GDM1 (cell line): ENCODE data around the gene NOP56.
"Not testable (repeated sequence)": the region's sequence is repeated elsewhere in the genome, so short reads cannot be mapped to it uniquely, and the experiment has no call there.

ENCODE experiments used
- DNase-seq: peaks from one replicate; lab custom pipeline; 2025; lab: John Stamatoyannopoulos, UW

Gene NOP56

DNA sequence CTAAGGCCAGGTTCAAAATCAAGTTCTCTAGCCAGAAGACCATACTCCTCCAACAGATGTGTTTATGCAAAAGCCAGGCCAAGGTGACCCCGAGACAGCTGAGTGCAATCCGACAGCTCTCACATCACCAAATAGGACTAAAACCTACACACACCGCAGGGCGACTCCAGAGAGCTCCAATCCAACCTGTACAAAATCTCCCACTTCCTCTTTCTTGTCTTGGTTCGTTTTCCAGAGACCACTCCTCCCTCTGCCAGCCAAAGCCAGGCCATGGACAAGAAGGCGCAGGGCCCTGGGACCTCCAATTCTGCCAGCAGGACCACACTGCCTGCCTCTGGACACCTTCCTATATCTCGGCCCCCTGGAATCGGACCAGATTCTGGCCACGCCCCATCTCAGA lies 11.5 kb upstream of the NOP56 start:
- DNase-seq, result no peak

DNA sequence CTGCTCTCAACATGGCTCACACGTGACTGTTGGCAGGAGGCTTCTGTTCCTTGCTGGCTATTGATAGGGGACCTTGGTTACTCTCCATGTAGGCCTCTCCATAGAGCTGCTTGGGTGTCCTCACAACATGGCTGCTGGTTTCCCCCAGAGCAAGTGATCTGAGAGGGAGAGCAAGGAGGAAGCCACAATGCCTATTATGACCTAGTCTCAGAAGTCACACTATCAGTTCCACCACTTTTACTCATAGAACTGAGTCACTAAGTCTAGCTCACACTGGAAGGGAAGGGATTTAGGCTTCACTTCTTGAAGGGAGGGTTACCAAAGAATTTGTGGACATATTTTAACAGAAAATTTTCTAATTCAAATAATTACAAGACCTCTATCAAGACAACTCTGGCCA lies 8.7 kb upstream of the NOP56 start:
- no peak for DNase-seq

DNA sequence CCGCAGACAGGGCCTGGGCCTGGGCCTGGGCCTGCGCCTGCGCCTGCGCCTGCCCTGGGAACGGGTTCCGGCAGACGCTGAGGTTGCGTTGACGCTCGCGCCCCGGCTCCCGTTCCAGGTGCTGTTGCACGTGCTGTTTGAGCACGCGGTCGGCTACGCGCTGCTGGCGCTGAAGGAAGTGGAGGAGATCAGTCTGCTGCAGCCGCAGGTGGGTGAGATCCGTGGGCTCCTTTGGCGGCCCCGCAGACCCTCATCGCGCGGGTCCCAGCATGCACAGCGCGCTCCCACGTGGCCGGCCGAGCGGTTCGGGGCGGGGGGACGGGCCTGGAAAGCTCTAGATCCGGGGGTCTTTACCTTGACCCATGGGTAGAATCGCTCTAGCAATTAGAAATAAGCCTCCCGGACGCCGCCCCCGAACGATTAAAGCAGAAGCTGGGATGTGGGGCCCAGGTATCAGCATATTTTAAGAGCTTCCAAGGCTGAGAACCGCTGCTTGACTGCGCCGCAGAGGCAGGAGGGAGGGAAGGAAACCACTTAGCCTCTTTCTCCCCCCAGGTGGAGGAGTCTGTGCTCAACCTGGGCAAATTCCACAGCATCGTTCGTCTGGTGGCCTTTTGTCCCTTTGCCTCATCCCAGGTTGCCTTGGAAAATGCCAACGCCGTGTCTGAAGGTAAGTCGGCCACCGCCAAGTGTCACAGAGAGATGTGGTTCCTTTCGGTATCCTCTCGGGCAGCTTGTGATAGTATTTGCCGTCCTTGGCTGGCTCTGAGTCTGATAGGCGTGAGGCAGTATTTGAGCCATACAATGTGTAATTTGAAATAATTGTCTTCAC lies 508 bp downstream of the NOP56 start:
- no peak for DNase-seq

DNA sequence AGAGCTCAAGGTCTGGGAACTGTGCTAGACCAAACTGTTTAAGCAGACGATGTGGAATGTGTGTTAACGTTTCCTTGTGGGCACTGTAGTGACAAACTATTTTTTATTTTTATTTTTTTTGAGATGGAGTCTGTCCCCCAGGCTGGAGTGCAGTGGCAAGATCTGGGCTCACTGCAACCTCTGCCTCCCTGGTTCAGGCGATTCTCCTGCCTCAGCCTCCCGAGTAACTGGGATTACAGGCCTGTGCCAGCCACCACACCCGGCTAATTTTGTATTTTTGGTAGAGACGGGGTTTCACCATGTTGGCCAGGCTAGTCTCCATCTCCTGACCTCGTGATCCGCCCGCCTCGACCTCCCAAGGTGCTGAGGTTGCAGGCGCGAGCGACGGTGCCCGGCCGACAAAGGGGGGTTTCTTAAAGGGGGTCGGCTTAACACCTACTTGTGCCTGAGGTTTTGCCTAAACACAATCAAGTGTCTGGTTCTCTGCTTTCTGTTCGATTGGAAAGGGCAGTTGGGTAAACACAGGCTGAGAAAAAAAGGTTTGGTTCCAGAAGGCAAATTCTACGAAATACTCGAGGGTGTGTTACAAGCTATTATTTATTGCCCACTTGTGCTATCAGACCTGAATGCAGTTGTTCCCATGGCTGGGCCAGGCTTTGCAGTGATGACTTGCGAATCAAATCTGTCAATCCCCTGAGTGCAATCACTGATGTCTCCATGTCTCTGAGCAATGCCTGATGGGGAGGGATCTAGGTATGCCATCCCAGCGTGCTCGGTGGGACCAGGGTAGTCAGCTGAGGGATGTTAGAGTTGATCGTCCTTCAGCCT lies 1.3 kb downstream of the NOP56 start:
- DNase-seq, result no peak

DNA sequence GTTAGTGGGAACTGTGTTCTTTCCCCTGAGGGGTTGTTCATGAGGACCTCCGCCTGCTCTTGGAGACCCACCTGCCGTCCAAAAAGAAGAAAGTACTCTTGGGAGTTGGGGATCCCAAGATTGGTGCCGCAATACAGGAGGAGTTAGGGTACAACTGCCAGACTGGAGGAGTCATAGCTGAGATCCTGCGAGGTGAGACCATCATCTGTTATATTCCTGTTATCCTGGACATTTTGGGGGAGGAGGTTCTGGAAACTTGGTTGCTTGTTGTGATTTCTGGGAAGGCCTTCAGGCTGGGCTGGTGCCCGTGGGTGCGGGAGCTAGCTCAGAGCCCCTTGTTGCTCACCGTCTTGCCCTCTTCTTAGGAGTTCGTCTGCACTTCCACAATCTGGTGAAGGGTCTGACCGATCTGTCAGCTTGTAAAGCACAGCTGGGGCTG lies 2.0 kb downstream of the NOP56 start:
- DNase-seq, result no peak

DNA sequence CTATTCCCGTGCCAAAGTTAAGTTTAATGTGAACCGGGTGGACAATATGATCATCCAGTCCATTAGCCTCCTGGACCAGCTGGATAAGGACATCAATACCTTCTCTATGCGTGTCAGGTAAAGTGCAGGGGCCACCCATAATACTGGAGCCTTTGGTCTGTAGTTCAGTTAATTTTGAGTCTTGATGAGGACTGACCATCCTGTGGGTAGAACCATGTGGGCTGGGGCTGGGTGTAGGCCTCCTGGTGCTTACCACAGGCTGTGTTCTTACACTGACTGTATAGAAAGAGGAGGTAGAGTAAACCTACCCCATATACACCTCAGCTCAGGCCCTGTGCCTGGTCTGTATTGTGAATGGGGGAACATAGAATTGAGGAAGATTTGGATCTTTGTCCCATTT lies 2.4 kb downstream of the NOP56 start:
- DNase-seq, result no peak

DNA sequence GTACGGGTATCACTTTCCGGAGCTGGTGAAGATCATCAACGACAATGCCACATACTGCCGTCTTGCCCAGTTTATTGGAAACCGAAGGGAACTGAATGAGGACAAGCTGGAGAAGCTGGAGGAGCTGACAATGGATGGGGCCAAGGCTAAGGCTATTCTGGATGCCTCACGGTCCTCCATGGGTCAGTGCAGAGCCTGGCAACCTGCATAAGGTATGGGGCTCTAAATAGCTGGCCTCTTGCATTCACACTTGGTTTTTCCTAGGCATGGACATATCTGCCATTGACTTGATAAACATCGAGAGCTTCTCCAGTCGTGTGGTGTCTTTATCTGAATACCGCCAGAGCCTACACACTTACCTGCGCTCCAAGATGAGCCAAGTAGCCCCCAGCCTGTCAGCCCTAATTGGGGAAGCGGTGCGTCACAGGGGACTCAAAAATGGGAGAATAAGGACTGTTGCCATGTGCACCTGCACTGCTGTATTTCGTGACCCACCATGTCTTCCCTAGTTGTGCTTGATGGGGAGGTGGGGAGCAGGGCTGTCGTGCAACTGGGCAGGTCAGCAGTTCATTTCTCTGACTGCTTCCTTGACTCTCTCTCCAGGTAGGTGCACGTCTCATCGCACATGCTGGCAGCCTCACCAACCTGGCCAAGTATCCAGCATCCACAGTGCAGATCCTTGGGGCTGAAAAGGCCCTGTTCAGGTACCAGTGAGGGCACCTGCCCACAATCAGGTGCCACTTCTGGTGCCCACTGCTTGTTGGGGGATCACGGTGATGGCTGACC lies 3.1 kb downstream of the NOP56 start:
- no peak for DNase-seq

DNA sequence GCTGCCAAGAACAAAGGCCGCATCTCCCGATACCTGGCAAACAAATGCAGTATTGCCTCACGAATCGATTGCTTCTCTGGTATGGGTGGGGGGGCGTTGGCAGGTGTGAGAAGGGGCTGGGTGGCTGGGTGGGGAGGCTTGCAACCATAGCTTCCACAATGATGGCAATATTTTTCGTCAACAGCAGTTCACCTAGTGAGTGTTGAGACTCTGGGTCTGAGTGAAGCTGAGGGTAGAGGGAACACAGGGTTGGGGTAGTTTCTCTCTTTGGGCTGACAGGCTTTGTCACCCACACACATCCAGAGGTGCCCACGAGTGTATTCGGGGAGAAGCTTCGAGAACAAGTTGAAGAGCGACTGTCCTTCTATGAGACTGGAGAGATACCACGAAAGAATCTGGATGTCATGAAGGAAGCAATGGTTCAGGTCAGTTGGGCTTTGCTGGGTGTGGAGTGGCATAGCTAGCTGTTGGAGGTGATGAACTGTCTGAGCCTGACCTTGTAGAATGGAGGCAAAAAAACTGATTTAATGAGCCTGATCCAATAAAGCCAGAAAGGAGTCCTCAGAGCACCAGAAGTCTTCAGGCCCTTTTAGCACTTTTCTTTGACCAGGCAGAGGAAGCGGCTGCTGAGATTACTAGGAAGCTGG lies 4.2 kb downstream of the NOP56 start:
- no peak for DNase-seq

DNA sequence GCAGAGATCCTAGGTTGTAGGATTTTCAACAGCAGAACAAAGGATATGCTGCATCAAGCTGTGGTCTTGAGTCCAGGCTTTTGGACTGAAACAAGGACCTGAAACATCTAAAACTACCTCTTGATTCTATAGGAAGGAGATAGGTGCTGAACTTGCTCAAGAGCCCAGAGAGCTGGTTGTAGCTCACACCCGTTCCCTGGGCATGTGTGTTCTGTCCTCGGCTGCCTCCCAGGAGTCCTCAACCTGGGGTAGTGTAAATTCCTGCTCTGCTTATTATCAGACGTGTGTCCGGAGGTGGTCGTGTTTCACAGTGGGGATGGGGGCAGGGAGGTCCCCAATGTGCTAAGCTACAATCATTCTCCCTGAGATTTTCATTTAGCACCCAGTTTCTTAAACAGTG lies 4.8 kb downstream of the NOP56 start:
- no peak for DNase-seq

DNA sequence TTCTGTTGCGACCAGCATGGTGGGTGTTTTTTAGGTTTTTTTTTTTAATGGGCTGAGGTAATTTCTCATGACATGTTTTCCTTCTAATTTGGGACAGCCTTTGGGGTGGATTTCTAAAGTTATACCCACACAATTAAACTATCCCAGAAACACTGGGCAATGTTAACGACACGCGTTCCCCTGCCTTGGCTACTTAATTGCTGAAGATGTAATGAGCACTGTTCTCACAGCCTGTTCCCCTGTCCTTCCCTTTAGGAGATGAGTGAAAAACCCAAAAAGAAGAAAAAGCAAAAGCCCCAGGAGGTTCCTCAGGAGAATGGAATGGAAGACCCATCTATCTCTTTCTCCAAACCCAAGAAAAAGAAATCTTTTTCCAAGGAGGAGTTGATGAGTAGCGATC lies 5.2 kb downstream of the NOP56 start:
- no peak for DNase-seq

DNA sequence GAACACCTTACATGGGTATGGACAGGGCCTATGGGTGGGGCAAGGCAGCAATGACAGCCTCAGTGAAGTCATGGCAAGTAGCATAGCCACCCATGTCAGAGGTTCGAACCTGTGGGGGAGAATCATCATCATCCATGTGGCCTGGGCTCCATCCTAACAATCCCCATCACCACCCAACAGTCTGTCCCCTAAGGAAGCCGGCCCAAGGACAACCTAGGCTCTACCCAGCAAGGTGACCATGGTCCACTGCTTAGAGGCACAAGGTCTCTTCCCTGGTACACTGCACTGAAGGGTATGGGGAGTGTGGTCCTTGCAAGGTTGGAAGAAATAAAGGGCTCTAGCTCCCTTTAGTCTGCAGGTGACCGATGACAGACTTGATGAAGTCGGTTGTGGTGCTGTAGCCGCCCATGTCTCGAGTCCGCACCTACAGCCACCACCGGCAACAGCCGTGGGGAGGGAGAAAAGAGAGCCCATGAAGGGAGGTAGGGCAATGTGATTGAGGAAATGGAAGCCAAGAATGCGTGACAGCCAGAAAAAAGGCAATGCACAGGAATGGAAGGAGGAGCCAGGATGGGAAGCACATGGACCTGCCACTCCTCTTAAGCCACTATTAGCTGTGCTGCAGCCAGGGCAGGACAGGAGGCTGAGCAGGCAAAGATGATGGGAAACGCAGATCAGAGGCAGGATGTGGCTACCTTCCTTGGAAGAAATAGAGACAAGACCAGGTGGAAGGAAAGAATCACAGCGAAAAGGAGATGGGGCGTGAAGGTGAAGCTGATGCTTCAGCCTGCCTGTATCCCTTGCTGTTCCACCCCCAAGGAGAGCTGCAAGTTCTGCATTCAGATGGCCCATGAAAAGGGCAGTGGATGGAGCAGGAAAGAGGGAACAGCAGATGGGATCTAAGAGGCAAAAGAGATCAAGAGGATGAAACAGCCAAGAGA lies 6.3 kb downstream of the NOP56 start:
- DNase-seq, result no peak

DNA sequence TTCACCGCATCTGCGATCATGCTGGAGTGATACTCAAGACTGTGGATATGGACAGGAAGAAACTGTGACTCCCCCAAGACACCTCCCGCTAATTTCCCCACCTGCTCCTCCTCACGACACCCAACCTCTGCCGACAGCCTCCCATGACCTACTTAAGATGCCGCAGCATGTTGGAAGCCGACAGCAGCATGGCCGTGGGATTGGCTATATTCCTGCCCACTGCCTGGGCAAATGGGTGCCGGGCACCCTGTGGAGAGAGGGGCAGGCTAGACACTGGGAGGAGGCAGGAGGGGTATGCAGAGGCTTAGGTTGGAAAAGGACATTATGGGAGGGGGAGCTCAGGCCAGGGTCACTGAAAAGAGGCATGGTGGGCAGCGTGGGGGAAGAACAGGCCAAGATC lies 7.1 kb downstream of the NOP56 start:
- no peak for DNase-seq

DNA sequence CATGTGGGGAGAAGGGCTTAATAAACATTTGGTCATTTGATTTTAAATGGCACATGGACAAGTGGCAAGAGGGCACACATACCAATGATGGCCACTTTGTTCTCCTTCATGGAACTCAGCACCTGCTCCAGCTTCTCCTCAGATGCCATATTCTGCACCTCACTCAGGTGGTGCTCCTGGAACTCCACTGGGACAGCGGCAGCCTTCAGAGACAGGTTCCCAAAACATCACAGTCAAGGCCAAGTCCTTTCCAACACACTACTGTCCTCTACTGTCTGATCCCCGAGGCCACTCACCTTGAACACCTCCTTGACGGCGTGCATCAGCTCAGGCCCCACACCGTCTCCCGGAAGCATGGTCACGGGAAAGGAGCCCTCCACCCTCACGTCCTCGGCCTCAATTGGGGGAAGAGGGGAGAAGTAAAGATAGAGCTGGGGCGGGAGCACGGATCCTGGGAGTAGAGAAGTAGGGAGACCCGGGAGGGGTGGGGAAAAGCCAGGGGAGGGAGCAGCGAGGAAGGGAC lies 11.0 kb downstream of the NOP56 start:
- DNase-seq, result no peak

DNA sequence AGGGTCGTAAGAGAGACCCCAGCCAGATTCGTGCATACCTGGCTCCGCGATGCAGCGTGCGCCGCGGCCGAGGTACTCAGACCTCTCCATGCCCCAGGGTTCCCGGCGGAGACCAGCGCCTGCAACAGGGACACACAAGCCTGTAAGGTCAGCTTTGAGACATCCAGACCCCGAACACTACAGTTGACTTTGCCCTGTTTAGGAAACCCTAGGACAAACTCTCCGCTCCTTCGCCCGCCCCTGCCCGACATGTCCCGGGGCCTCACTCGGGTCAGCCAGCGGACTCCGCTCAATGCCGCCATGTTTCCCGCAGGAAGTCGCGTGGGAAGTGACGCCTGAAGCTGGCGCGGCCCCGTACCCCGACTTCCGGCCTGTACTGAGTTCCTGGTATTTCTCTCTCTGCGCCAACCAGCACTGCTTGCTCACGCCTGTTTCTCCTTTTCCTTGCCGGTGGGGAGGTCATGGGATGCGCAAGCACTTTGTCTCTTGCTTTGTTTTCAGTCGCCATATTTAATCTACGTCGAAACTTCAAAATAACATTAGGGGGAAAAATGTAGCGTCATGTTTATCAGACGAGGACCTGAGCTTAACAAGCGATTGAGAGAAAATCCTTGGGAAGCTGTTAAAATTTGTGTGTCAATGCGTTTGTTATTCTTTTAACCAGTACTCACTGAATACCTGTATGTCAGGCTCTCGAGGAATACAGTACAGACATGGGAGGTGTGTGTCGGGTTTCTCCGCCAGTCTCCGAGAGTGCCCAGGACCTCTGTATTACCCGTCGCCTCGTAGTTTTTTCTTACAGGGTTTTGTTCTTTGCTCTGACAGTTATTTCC lies 11.7 kb downstream of the NOP56 start, which contains the start of gene IDH3B:
Gene IDH3B, minus strand, starts transcription at position 330 of the 833 bp plus-strand sequence. Its CDS starts 28 bp downstream, at position 302.
- DNase-seq, result peak; percentile 80

DNA sequence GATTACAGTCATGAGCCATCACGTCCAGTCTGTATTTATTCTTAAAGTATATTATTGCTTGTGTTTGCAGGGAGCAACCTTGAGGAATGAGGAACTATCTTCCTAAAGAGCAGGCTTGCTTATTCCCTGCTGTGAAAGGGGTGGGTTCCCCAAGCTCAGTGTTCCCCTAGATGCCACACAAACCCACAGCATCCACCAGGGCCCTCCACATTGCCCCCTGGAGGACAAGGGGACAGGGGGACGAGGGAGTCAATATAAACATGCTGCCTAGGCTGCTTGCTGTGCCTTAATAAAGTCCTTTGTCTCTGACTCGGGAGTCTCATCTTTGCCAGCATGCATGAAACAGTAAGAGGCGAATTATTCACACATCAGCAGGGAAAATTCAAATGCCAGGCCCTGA lies 19.5 kb downstream of the NOP56 start:
- no peak for DNase-seq

DNA sequence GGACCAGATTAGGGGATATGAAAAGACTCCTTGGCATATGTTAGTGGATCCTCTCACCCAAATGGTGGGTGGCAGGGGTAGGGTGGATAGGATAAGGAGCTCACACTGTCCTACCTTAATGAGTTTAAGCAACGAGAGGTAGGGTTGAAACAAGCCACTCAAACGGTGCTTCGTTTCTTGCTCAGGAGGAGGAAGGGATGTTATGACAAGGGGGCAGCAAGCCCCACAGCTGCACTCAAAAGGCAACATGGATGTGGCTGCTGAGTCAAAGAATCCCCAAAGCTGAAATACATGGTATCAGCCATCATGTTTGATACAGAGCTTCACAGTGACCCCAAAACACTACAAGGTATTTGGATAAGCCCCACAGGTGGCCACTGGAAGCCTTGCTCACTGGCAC lies 20.0 kb downstream of the NOP56 start:
- DNase-seq, result no peak

DNA sequence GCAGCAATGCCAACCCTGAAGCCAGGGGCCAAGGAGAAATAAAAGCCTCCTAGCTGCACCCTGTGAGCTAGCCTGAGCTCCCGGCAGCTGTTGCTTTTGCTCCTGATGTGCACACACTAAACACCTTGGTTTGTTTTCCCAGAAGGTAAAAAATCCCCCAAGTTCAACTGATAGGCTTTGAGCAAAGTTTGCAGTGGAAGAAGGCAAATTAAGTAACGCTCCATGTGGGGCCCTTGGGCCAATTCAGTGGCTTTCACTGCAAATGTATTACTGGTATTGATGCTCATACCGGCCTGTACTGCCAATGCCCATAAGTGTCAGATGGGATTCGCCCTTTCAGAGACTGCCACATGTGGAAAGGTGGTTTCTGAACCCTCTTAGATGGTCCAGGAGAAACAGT lies 21.0 kb downstream of the NOP56 start:
- DNase-seq, result no peak

DNA sequence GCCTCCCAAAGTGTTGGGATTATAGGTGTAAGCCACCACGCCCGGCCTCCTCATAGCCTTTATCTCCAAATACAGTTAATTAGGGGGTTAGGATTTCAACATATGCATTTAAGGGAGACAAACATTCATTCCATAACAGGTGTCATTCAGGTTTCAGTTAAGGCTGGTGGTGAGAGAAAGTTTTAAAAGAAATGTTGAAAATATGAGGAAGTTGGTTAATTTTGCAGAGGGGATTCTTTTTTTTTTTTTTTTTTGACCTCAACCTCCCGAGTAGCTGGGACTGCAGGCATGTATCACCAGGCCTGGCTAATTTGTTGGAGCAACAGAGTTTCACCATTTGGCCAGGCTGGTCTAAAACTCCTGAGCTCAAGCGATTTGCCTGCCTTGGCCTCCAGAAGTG lies 27.6 kb downstream of the NOP56 start:
- DNase-seq, result no peak

DNA sequence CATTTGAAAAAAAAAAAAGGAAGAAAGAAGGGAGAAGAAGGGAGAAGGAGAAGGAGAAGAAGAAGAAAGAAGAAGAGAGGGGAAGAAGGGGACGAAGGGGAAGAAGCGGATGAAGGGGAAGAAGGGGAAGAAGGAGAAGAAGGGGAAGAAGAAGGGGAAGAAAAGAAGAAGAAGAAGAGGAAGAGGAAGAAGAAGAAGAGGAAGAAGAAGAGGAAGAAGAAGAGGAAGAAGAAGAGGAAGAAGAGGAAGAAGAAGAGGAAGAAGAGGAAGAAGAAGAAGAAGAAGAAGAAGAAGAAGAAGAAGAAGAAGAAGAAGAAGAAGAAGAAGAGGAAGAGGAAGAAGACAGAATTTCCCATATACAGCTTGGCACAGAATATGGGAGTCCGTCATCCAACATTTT lies 29.6 kb downstream of the NOP56 start:
- not testable (repeated sequence) for DNase-seq

DNA sequence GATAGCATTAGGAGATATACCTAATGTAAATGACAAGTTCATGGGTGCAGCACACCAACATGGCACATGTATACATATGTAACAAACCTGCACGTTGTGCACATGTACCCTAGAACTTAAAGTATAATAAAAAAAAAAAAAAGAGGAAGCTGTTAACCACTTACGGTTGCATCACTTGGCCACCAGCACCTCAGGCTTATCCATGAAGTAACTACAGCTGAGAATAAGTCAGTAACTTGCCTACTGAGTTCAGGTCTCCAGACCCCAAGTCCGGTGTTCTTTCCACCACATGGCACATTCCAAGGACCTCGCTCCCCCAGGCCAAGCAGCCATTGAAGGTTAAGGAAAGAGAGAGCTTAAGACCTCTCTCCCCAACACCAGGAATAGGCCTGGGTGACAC lies 32.4 kb downstream of the NOP56 start:
- peak; percentile 37 for DNase-seq
